B cell (primary cell): ENCODE results near the gene TFAP2D. TPM values are rescaled to one million over a fixed set of nuclear protein-coding genes. Genes with fewer than 3 reads are reported as not detected.

Experiments
- ATAC-seq: fragments of 200-7000 bp; cut with Tn5 transposase; one replicate; pipeline ENCODE4 v1.10.0; 2021; ENCODE audit warnings: low read depth, mild to moderate bottlenecking, moderate number of reproducible peaks, moderate library complexity
- CTCF ChIA-PET: fragments of 350-600 bp; sonication (Branson Sonifier 250); formaldehyde crosslinking; loops from one replicate; lab custom pipeline; 2021; ENCODE audit warnings: antibody characterized with exemption, inconsistent platforms; lab: Charles Lee
- POLR2A ChIA-PET: fragments of 350-600 bp; sonication (Branson Sonifier 250); formaldehyde crosslinking; loops from one replicate; lab custom pipeline; 2021; ENCODE audit warnings: antibody characterized with exemption; lab: Charles Lee
- DNase-seq: peaks from one replicate; pipeline ENCODE4 v3.0.0; 2013
- H2AFZ ChIP-seq: 2 replicates; pipeline ENCODE4 v1.6.1; 2012; ENCODE audit warnings: mild to moderate bottlenecking, low read depth, low read length; ENCODE audit not compliant: insufficient read depth, poor library complexity, severe bottlenecking
- H3K27ac ChIP-seq, 2 donors: 1 replicate in 1 of 2; 2 replicates in 1 of 2; pipeline ENCODE4 v1.5.1; 2012 to 2013; ENCODE audit warnings: low read length in 2 of 2, mild to moderate bottlenecking in 2 of 2, moderate library complexity in 1 of 2
- H3K27me3 ChIP-seq, 4 experiments: fragments of 200-600 bp in 1 of 4; sonication (generic) in 1 of 4; replicated peaks in 1 of 4; 1 replicate in 2 of 4; 2 replicates in 2 of 4; pipeline versions ENCODE4 v1.6.1 to v1.7.0; 2013 to 2016; ENCODE audit warnings: low read length in 3 of 4, mild to moderate bottlenecking in 2 of 4, mixed read lengths in 1 of 4, moderate library complexity in 1 of 4; ENCODE audit not compliant: insufficient read depth in 4 of 4, control insufficient read depth in 3 of 4; ENCODE audit errors: control extremely low read depth in 1 of 4
- H3K36me3 ChIP-seq, 2 experiments: replicated peaks in 1 of 2; 1 replicate in 1 of 2; 2 replicates in 1 of 2; pipeline versions ENCODE4 v1.6.1 to v1.7.1; 2013; ENCODE audit warnings: low read length in 1 of 2; ENCODE audit not compliant: insufficient read depth in 2 of 2, control insufficient read depth in 1 of 2; ENCODE audit errors: control extremely low read depth in 1 of 2, extremely low read depth in 1 of 2
- H3K4me1 ChIP-seq, 2 donors: fragments of 200-600 bp in 1 of 2; sonication (generic) in 1 of 2; 1 replicate in 1 of 2; 2 replicates in 1 of 2; pipeline versions ENCODE4 v1.5.1 to v1.6.1; 2013 to 2017; ENCODE audit warnings: low read length in 2 of 2; ENCODE audit not compliant: control insufficient read depth in 2 of 2, insufficient read depth in 2 of 2
- H3K4me2 ChIP-seq: replicated peaks from 2 replicates; pipeline ENCODE3; 2012; ENCODE audit warnings: mild to moderate bottlenecking, low read depth, low read length; ENCODE audit not compliant: poor library complexity, severe bottlenecking
- H3K4me3 ChIP-seq, 5 experiments: fragments of 200-600 bp in 1 of 5; sonication (generic) in 1 of 5; 1 replicate in 3 of 5; 2 replicates in 2 of 5; pipeline versions ENCODE4 v1.5.1 to v1.7.0; 2011 to 2016; ENCODE audit warnings: low read length in 4 of 5, mild to moderate bottlenecking in 4 of 5, low read depth in 2 of 5, control low read depth in 1 of 5, moderate library complexity in 1 of 5; ENCODE audit not compliant: insufficient read depth in 1 of 5; ENCODE audit errors: control extremely low read depth in 1 of 5, extremely low read depth in 1 of 5
- H3K79me2 ChIP-seq: fragments of 200-600 bp; sonication (generic); one replicate; pipeline ENCODE4 v1.6.0; 2016; ENCODE audit warnings: low read length; ENCODE audit not compliant: control insufficient read depth, insufficient read depth
- H3K9ac ChIP-seq: fragments of 200-600 bp; sonication (generic); 2 replicates; pipeline ENCODE4 v1.6.1; 2017; ENCODE audit warnings: mild to moderate bottlenecking, low read length, moderate library complexity
- H3K9me3 ChIP-seq, 3 donors: one replicate each; pipeline versions ENCODE4 v1.6.1 to v1.7.1; 2013; ENCODE audit warnings: low read length in 2 of 3; ENCODE audit not compliant: control insufficient read depth in 2 of 3, insufficient read depth in 1 of 3; ENCODE audit errors: control extremely low read depth in 1 of 3
- H4K20me1 ChIP-seq: 2 replicates; pipeline ENCODE4 v1.6.0; 2012; ENCODE audit warnings: mild to moderate bottlenecking, low read length; ENCODE audit not compliant: insufficient read depth, control insufficient read depth, poor library complexity, severe bottlenecking
- H3K27ac Mint-ChIP-seq: one replicate; pipeline ENCODE4 v1.8.0; 2021; ENCODE audit warnings: mixed read lengths
- H3K27me3 Mint-ChIP-seq: one replicate; pipeline ENCODE4 v1.8.0; 2021; ENCODE audit warnings: mixed read lengths
- H3K4me1 Mint-ChIP-seq: one replicate; pipeline ENCODE4 v1.8.0; 2021; ENCODE audit warnings: mixed read lengths
- H3K4me3 Mint-ChIP-seq: one replicate; pipeline ENCODE4 v1.8.0; 2021; ENCODE audit warnings: mixed read lengths
- H3K9me3 Mint-ChIP-seq: one replicate; pipeline ENCODE4 v1.8.0; 2022; ENCODE audit warnings: mixed read lengths; ENCODE audit not compliant: insufficient read depth
- CTCF ChIP-seq: fragments of 200-600 bp; IDR thresholded peaks from one replicate; pipeline ENCODE4 v1.8.0; 2022; ENCODE audit warnings: antibody characterized with exemption, mild to moderate bottlenecking
- EZH2 ChIP-seq: IDR thresholded peaks from 2 replicates; pipeline ENCODE4 v1.6.1; 2012; ENCODE audit warnings: borderline replicate concordance, low read depth, mild to moderate bottlenecking, moderate library complexity, low read length; ENCODE audit not compliant: insufficient read depth, poor library complexity, severe bottlenecking
- WGBS: methylation state at CpG from one replicate; pipeline ENCODE4 v1.1.5; 2013; ENCODE audit warnings: missing lambda C conversion rate; ENCODE audit not compliant: insufficient coverage; 5-methylcytosine and 5-hydroxymethylcytosine counted together
- intact Hi-C: fragments of 100-400 bp; cut with micrococcal nuclease; formaldehyde crosslinking; loops from one replicate; pipeline ENCODE4 v1.10.0; 2022
- polyA plus RNA-seq: library from polyadenylated mRNA; depleted of rRNA; stranded (reverse); fragments of >200 nt; gene quantifications from 2 replicates; pipeline ENCODE4 v1.2.3, GENCODE V29; 2012
- total RNA-seq, 2 donors: library from RNA; stranded (reverse); fragments of 120-200 nt in 1 of 2; gene quantifications; 1 replicate in 1 of 2; 2 replicates in 1 of 2; pipeline versions ENCODE4 v1.2.3 to v1.2.4, GENCODE V29; 2013 to 2022

TFAP2D gene
- total and polyA plus RNA-seq, 2 donors (not counting 1 experiment from before 2014, with no cell fraction given): not detected

- H3K9me3 Mint-ChIP-seq: no peaks in the 10 kb centered on the region
- POLR2A ChIA-PET: no interaction called here
- H3K27ac ChIP-seq: no peak overlapping the region
- no peaks in the 10 kb centered on the region for H3K27me3 ChIP-seq
- intact Hi-C loops: no loop called here
- no peak overlapping the region for H3K9ac ChIP-seq
- no peak overlapping the region for H3K27ac Mint-ChIP-seq
- no peak overlapping the region for H3K4me3 ChIP-seq
- TF ChIP-seq CTCF: no peak
- no peak for TF ChIP-seq EZH2
- no peak for ATAC-seq
- CTCF ChIA-PET: no interaction called here
- H3K79me2 ChIP-seq: no peaks in the 10 kb centered on the region
- no peak for DNase-seq
- H3K4me1 Mint-ChIP-seq: no peaks in the 10 kb centered on the region
- no peak overlapping the region for H2AFZ ChIP-seq
- no CpG with 5 or more reads among the region's 3 CpGs for WGBS
- H3K9me3 ChIP-seq: no peaks in the 10 kb centered on the region
- no peak overlapping the region for H3K4me2 ChIP-seq
- no peaks in the 10 kb centered on the region for H3K36me3 ChIP-seq
- H3K4me1 ChIP-seq: no peaks in the 10 kb centered on the region
- H3K27me3 Mint-ChIP-seq: no peaks in the 10 kb centered on the region
- no peak overlapping the region for H3K4me3 Mint-ChIP-seq
- no peaks in the 10 kb centered on the region for H4K20me1 ChIP-seq
Observed at GRCh38 chr6:50689210-50689609, 24.1 kb upstream of the TFAP2D start.

- TF ChIP-seq EZH2 (no peak), CTCF (no peak)
- H3K27ac Mint-ChIP-seq: no peak overlapping the region
- intact Hi-C loops: no loop called here
- ATAC-seq: no peak
- Histone ChIP-seq H4K20me1 (no peaks in the 10 kb centered on the region), H3K79me2 (no peaks in the 10 kb centered on the region), H3K27ac (no peak overlapping the region), H3K27me3 (no peaks in the 10 kb centered on the region), H3K9me3 (no peaks in the 10 kb centered on the region), H3K4me3 (no peak overlapping the region), H3K9ac (no peak overlapping the region), H3K4me1 (no peaks in the 10 kb centered on the region), H2AFZ (no peak overlapping the region), H3K36me3 (no peaks in the 10 kb centered on the region), H3K4me2 (no peak overlapping the region)
- H3K4me1 Mint-ChIP-seq: no peaks in the 10 kb centered on the region
- ChIA-PET CTCF (interaction anchor here (0.6 to 1.3 kb wide), 2 partner anchors 34 to 45 kb away, joined by 3 read pairs; no protein-coding TSS in a partner anchor), POLR2A (no interaction called here)
- H3K4me3 Mint-ChIP-seq: no peak overlapping the region
- H3K9me3 Mint-ChIP-seq: no peaks in the 10 kb centered on the region
- 60% methylated on average over 1 of the region's 4 CpGs for WGBS
- DNase-seq: no peak
- H3K27me3 Mint-ChIP-seq: no peaks in the 10 kb centered on the region
Observed at GRCh38 chr6:50691814-50692495, 21.4 kb upstream of the TFAP2D start.
